ENCODE results near the gene ZNHIT3. TPM values are rescaled to one million over a fixed set of nuclear protein-coding genes. Genes with fewer than 3 reads are reported as not detected.

The ZNHIT3 gene
- total and polyA plus RNA-seq, 2 of the 13 experiments (the other 11 are each of a cell fraction or from before 2014, with no cell fraction given), result 66.6 to 77.4 TPM

DNA sequence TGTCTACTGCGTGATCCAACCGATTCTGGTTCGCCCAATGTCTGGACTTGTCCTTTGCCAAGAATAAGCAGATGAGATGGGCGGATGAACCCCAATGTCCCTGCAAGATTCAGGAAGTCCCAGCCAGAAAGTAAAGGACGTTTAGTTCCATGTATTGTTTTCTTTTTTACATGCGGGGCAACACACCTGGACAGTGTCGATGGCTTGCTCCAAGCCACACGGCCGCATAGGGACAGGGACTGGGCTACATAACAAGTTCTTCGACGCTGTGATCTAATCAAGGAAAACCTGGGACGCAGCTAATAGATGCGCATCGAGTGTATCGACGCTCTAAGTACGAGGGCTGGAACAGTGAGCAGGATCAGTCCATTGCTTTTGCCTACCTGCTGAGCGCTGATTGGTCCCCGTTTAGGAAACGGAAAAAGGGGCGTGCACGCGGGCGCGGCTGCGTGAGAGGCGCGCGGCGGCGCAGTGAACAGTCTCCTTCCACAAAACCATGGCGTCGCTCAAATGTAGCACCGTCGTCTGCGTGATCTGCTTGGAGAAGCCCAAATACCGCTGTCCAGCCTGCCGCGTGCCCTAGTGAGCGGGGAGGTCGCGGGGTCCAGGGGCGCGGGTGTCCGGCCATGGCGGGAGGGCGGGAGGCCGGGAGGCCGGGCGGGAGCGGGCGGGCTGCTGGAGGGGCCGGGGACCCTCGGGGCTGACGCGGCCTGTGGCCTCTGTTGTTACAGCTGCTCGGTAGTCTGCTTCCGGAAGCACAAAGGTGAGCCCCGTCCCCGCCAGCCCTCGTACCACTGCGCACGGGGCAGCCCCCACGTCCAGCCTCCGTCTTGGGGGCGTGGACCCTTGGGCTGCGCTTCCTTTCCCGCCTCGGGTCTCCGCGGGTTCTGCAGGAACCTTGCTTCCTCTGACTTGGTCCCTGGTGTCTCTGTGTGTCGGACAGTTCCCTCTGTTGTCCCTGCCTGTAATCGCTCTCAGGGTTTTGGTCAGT is at the start of gene ZNHIT3 (continued):
- TF ChIP-seq ZMAT5 (CRISPR knock-in tag; IDR thresholded peaks at IDR 0.05; ENCODE audit: borderline replicate concordance, low read depth) (no peak), NFYB (CRISPR knock-in tag; IDR thresholded peaks at IDR 0.05) (peak; percentile 91), SALL2 (CRISPR knock-in tag; IDR thresholded peaks at IDR 0.05) (no peak), PHB2 (IDR thresholded peaks at IDR 0.05; ENCODE audit: partially characterized antibody) (no peak), ZEB1 (IDR thresholded peaks at IDR 0.05; ENCODE audit: insufficient replicate concordance, low read depth) (no peak), SP140L (CRISPR knock-in tag; IDR thresholded peaks at IDR 0.05; ENCODE audit: borderline replicate concordance) (no peak), ZFP36L1 (CRISPR knock-in tag; IDR thresholded peaks at IDR 0.05) (no peak), ZNF614 (CRISPR knock-in tag; IDR thresholded peaks at IDR 0.05; ENCODE audit: borderline replicate concordance) (peak; percentile 94; the same call in 1 of the 2 replicates), PRPF4 (IDR thresholded peaks at IDR 0.05; ENCODE audit: low read depth, low read length, poor library complexity, severe bottlenecking) (no peak), STAT5B (CRISPR knock-in tag; IDR thresholded peaks at IDR 0.05) (no peak), ZNF12 (CRISPR knock-in tag; IDR thresholded peaks at IDR 0.05) (peak; percentile 76), MAF1 (CRISPR knock-in tag; IDR thresholded peaks at IDR 0.05; ENCODE audit: borderline replicate concordance) (no peak), RFX3 (CRISPR knock-in tag; IDR thresholded peaks at IDR 0.05) (no peak), RNF2 (conservative IDR thresholded peaks at IDR 0.05; ENCODE audit: low read depth) (peak; percentile 70), BRF2 (CRISPR knock-in tag; IDR thresholded peaks at IDR 0.05) (no peak), ZKSCAN1 (IDR thresholded peaks at IDR 0.05; ENCODE audit: low read length) (no peak), MTF2 (CRISPR knock-in tag; IDR thresholded peaks at IDR 0.05; ENCODE audit: borderline replicate concordance) (no peak)
- TF ChIP-seq, protein P1, sequence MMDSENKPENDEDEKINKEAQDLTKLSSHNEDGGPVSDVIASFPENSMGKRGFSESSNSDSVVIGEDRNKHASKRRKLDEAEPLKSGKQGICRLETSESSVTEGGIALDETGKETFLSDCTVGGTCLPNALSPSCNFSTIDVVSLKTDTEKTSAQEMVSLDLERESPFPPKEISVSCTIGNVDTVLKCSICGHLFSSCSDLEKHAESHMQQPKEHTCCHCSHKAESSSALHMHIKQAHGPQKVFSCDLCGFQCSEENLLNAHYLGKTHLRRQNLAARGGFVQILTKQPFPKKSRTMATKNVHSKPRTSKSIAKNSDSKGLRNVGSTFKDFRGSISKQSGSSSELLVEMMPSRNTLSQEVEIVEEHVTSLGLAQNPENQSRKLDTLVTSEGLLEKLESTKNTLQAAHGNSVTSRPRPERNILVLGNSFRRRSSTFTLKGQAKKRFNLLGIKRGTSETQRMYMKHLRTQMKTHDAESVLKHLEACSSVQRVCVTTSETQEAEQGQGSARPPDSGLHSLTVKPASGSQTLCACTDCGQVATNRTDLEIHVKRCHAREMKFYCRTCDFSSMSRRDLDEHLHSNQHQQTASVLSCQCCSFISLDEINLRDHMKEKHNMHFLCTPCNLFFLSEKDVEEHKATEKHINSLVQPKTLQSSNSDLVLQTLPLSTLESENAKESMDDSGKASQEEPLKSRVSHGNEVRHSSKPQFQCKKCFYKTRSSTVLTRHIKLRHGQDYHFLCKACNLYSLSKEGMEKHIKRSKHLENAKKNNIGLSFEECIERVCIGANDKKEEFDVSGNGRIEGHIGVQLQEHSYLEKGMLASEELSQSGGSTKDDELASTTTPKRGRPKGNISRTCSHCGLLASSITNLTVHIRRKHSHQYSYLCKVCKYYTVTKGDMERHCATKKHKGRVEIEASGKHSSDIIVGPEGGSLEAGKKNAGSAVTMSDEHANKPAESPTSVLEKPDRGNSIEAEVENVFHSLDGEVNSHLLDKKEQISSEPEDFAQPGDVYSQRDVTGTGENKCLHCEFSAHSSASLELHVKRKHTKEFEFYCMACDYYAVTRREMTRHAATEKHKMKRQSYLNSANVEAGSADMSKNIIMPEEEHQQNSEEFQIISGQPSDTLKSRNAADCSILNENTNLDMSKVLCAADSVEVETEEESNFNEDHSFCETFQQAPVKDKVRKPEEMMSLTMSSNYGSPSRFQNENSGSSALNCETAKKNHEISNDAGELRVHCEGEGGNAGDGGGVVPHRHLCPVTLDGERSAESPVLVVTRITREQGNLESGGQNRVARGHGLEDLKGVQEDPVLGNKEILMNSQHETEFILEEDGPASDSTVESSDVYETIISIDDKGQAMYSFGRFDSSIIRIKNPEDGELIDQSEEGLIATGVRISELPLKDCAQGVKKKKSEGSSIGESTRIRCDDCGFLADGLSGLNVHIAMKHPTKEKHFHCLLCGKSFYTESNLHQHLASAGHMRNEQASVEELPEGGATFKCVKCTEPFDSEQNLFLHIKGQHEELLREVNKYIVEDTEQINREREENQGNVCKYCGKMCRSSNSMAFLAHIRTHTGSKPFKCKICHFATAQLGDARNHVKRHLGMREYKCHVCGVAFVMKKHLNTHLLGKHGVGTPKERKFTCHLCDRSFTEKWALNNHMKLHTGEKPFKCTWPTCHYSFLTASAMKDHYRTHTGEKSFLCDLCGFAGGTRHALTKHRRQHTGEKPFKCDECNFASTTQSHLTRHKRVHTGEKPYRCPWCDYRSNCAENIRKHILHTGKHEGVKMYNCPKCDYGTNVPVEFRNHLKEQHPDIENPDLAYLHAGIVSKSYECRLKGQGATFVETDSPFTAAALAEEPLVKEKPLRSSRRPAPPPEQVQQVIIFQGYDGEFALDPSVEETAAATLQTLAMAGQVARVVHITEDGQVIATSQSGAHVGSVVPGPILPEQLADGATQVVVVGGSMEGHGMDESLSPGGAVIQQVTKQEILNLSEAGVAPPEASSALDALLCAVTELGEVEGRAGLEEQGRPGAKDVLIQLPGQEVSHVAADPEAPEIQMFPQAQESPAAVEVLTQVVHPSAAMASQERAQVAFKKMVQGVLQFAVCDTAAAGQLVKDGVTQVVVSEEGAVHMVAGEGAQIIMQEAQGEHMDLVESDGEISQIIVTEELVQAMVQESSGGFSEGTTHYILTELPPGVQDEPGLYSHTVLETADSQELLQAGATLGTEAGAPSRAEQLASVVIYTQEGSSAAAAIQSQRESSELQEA (CRISPR knock-in tag; IDR thresholded peaks at IDR 0.05; ENCODE audit: not compliant biosample characterization), result peak; percentile 32
- TF ChIP-seq, protein P2, sequence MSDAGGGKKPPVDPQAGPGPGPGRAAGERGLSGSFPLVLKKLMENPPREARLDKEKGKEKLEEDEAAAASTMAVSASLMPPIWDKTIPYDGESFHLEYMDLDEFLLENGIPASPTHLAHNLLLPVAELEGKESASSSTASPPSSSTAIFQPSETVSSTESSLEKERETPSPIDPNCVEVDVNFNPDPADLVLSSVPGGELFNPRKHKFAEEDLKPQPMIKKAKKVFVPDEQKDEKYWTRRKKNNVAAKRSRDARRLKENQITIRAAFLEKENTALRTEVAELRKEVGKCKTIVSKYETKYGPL (CRISPR knock-in tag; IDR thresholded peaks at IDR 0.05), result no peak
